Heart right ventricle (tissue), 16 donors: ENCODE measurements around the gene FABP7. TPM values are rescaled to one million over a fixed set of nuclear protein-coding genes. Genes with fewer than 3 reads are reported as not detected.

Experiments used
- ATAC-seq, 8 donors: fragments of 200-7000 bp; cut with Tn5 transposase; one replicate each; pipeline ENCODE4 v1.9.1; 2020; ENCODE audit warnings: mild to moderate bottlenecking in 8 of 8, moderate library complexity in 8 of 8, moderate number of reproducible peaks in 1 of 8
- DNase-seq, 2 donors: peaks; one replicate each; pipeline ENCODE4 v3.0.0-alpha.2; 2020
- H3K27ac ChIP-seq, 10 donors: fragments of 200-600 bp; sonication (generic) in 2 of 10; one replicate each; pipeline versions ENCODE4 v1.5.0 to v1.8.0; 2020 to 2022; ENCODE audit warnings: mild to moderate bottlenecking in 3 of 10
- H3K27me3 ChIP-seq, 7 donors: fragments of 200-600 bp; one replicate each; pipeline ENCODE4 v1.8.0; 2021 to 2022; ENCODE audit warnings: mild to moderate bottlenecking in 2 of 7
- H3K36me3 ChIP-seq, 9 donors: fragments of 200-600 bp; sonication (generic) in 1 of 9; one replicate each; pipeline versions ENCODE4 v1.5.0 to v1.8.0; 2020 to 2022; ENCODE audit warnings: mild to moderate bottlenecking in 2 of 9
- H3K4me1 ChIP-seq, 9 donors: fragments of 200-600 bp; sonication (generic) in 1 of 9; one replicate each; pipeline versions ENCODE4 v1.5.0 to v1.8.0; 2020 to 2022; ENCODE audit warnings: mild to moderate bottlenecking in 4 of 9
- H3K4me3 ChIP-seq, 10 donors: fragments of 200-600 bp; sonication (generic) in 2 of 10; one replicate each; pipeline versions ENCODE4 v1.5.0 to v1.8.0; 2020 to 2022; ENCODE audit warnings: mild to moderate bottlenecking in 7 of 10, moderate library complexity in 2 of 10
- H3K9me3 ChIP-seq, 11 donors: fragments of 200-600 bp in 10 of 11; sonication (generic) in 2 of 11; one replicate each; pipeline versions ENCODE4 v1.5.0 to v1.8.0; 2013 to 2022; ENCODE audit warnings: mild to moderate bottlenecking in 2 of 11, control low read depth in 1 of 11, moderate library complexity in 1 of 11
- WGBS, 2 donors: extraction: QIAGEN DNeasy Blood & Tissue Kit; methylation state at CpG; one replicate each; pipeline ENCODE4 v1.1.7; 2013; ENCODE audit warnings: inconsistent platforms in 1 of 2; 5-methylcytosine and 5-hydroxymethylcytosine counted together
- intact Hi-C, 10 donors: fragments of 100-400 bp; cut with DNase I; formaldehyde crosslinking; loops; one replicate each; pipeline versions ENCODE4 v1.11.1 to v1.14.2; 2022
- polyA plus RNA-seq, 2 donors: library from polyadenylated mRNA; stranded (reverse); fragments of 200-250 nt; gene quantifications; one replicate each; pipeline ENCODE4 v1.2.3, GENCODE V29; 2013
- total RNA-seq, 10 donors: library from RNA; stranded (reverse); fragmentation: NEBNext Ultra II Directional in 3 of 10; extraction: Animal tissue kit (Norgen Biotek cat#: 25700) in 3 of 10; gene quantifications; one replicate each; pipeline versions ENCODE4 v1.2.1 to v1.2.4, GENCODE V29; 2021 to 2023
- TF ChIP-seq, protein P1 (sequence below), 9 donors: fragments of 200-600 bp; sonication (generic) in 2 of 9; IDR thresholded peaks; one replicate each; pipeline versions ENCODE4 v1.5.0 to v1.8.0; 2021 to 2022; ENCODE audit warnings: antibody characterized with exemption in 9 of 9, mild to moderate bottlenecking in 5 of 9, moderate library complexity in 1 of 9
- donor health status: Arrhythmogenic right ventricular cardiomyopathy.
- donor health status: ischemic (EF 13 %, LVEDD 7.1; RV severe dilation, severe dysfunction).
- donor health status: healthy with polysubstance abuse.
- donor health status: DM: no; HTN: yes; CAD: no.
- donor health status: DM: no; HTN: no; CAD: no.
- donor health status: ischemic (EF 25% LVEDD 6.9; RV normal size, moderate dysfunction).
- donor health status: ischemic (EF 25% LVEDD 5.7; RV mildly dilated, moderate dysfunction).
- donor health status: healthy.
- donor health status: DM: yes; HTN: yes; CAD: no.
- donor health status: Ischemic cardiomyopathy.
- donor health status: ischemic (EF 35%, LVEDD 5.7; RV mildly dilated, moderate dysfunction).
- donor health status: nonischemic (EF 11% LVEDD 7.7; RV severe dilation, severe dysfunction).
- donor health status: DM: yes; HTN: yes; CAD: no.
- donor health status: PGD.
- donor health status: ischemic (EF 29% LVEDD 5.4; RV normal size, mild dysfunction).
- donor health status: nonischemic (EF 23%, LVEDD 6.1; RV moderate dilation, normal function).

Gene FABP7
- total and polyA plus RNA-seq, 12 donors: 0.16 TPM; not detected in 11

DNA sequence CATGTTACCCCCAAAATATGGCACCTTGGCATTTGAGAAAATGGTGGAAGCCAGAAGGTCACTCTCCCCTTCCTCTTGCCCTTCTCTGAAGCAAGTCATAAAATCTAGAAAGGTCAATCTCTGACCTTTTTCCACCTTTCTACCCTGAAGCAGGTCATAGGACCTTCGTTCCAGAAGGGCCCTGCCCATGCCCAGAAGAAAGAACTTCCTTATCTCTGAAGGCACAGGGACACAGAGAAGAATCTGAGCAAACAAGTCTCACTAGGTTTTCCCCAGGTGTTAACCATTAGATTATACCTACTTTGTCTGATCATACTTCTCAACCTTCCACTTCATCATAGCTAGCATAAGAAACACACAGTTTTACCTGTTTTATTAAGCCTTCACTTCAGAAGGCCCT lies 52.0 kb downstream of the FABP7 start:
- no peak overlapping the region for H3K4me3 ChIP-seq
- peaks cover 0 to 64% (median 24%) of the 10 kb centered on the region in 7 donors for H3K27me3 ChIP-seq
- DNase-seq: no peak
- H3K27ac ChIP-seq: no peak overlapping the region
- TF ChIP-seq, protein P1, sequence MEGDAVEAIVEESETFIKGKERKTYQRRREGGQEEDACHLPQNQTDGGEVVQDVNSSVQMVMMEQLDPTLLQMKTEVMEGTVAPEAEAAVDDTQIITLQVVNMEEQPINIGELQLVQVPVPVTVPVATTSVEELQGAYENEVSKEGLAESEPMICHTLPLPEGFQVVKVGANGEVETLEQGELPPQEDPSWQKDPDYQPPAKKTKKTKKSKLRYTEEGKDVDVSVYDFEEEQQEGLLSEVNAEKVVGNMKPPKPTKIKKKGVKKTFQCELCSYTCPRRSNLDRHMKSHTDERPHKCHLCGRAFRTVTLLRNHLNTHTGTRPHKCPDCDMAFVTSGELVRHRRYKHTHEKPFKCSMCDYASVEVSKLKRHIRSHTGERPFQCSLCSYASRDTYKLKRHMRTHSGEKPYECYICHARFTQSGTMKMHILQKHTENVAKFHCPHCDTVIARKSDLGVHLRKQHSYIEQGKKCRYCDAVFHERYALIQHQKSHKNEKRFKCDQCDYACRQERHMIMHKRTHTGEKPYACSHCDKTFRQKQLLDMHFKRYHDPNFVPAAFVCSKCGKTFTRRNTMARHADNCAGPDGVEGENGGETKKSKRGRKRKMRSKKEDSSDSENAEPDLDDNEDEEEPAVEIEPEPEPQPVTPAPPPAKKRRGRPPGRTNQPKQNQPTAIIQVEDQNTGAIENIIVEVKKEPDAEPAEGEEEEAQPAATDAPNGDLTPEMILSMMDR (IDR thresholded peaks at IDR 0.05): no peak
- H3K9me3 ChIP-seq: no peaks in the 10 kb centered on the region
- H3K4me1 ChIP-seq: no peaks in the 10 kb centered on the region
- intact Hi-C loops: no loop called here
- no peak for ATAC-seq
- 66 to 78% methylated on average over 1 of the region's 1 CpG for WGBS, 2 donors
- H3K36me3 ChIP-seq: no peaks in the 10 kb centered on the region

DNA sequence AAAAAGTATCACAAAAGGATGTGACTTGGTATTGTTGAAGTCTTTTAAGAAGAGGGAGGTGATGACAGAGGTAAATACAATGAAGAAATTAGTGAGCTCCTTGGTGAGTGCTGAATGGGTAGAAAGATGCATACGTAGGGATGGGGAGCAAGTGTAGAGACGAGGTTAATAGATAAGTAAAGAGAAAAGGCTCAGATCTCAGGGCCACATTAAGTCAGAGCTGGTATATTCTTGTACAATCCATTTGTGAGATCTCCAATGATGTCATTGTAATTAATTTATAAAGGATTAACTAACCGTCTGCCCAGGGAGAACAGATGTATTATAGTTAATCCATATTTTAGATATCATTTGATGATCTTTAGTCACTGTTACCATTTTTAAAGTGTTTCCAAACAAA lies 52.9 kb downstream of the FABP7 start:
- TF ChIP-seq, protein P1 (IDR thresholded peaks at IDR 0.05): no peak
- ATAC-seq: no peak
- intact Hi-C loops: no loop called here
- no peak overlapping the region for H3K27ac ChIP-seq
- WGBS, 2 donors: 64 to 76% methylated on average over 3 of the region's 3 CpGs
- DNase-seq: no peak
- no peaks in the 10 kb centered on the region for H3K9me3 ChIP-seq
- peaks cover 0 to 66% (median 32%) of the 10 kb centered on the region in 7 donors for H3K27me3 ChIP-seq
- H3K36me3 ChIP-seq: no peaks in the 10 kb centered on the region
- no peaks in the 10 kb centered on the region for H3K4me1 ChIP-seq
- H3K4me3 ChIP-seq: no peak overlapping the region

DNA sequence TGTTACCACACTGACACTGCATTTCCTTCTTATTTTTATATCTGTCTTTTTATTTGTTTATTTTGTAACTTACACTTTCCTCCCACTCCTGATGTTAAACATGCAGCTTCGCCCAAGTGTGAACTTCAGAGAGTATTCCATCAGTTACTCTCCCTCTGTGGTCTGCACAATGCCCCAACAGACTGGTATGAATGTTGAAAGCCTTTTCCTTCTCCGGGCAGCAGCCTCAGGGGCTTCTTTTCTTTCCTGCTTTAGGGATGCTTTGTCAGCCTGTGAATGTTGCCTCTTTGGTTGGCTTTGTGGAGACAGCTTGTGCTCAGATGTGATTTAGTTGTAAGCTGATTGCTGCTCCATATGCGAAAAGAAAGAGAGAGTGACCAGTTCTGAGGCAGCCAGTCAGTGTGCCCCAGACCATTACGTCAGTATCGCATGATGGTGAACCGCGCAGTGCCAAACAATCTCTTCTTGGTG lies 53.5 kb downstream of the FABP7 start:
- peaks cover 0 to 64% (median 35%) of the 10 kb centered on the region in 7 donors for H3K27me3 ChIP-seq
- H3K9me3 ChIP-seq: no peaks in the 10 kb centered on the region
- DNase-seq (no peak), ATAC-seq (no peak)
- H3K36me3 ChIP-seq: no peaks in the 10 kb centered on the region
- no peak overlapping the region for H3K4me3 ChIP-seq
- H3K27ac ChIP-seq: no peak overlapping the region
- intact Hi-C loops: no loop called here
- TF ChIP-seq, protein P1 (IDR thresholded peaks at IDR 0.05): no peak
- no peaks in the 10 kb centered on the region for H3K4me1 ChIP-seq
- 82 to 89% methylated on average over 7 of the region's 7 CpGs for WGBS, 2 donors

Other genes starting within 250 kb of the FABP7 start
- gene PKIB, start 169.3 kb upstream of the FABP7 start, total RNA-seq: under 1 TPM in 7 of 10 donors, not detected in 3; 0.26 to 0.96 (median 0.39) TPM
- under 1 TPM in 1 of 2 donors, not detected in 1; 0.33 TPM for gene PKIB, start 169.3 kb upstream of the FABP7 start, polyA plus RNA-seq
- 1 to 10 TPM; 2.5 to 6.7 (median 3.3) TPM for gene SMPDL3A, start 9.5 kb downstream of the FABP7 start, total RNA-seq
- 1 to 10 TPM; 4.6 to 5.4 TPM for gene SMPDL3A, start 9.5 kb downstream of the FABP7 start, polyA plus RNA-seq
- under 1 TPM in 5 of 10 donors, not detected in 5; 0.05 to 0.41 (median 0.19) TPM for gene CLVS2, start 216.5 kb downstream of the FABP7 start, total RNA-seq
- gene CLVS2, start 216.5 kb downstream of the FABP7 start, polyA plus RNA-seq: under 1 TPM in 1 of 2 donors, not detected in 1; under 0.01 TPM